Hippocampal formation (tissue), 2 donors: ENCODE measurements around the gene LIME1.

Experiments used
- DNase-seq, 2 donors: peaks; one replicate each; lab custom pipeline; 2025; lab: John Stamatoyannopoulos, UW

The LIME1 gene

GRCh38 chr20:63697357-63697867 is 39.1 kb upstream of the LIME1 start:
- DNase-seq = no peak

GRCh38 chr20:63697868-63698545 is 38.5 kb upstream of the LIME1 start:
- DNase-seq = no peak

GRCh38 chr20:63698739-63699465 is 37.6 kb upstream of the LIME1 start:
- no peak for DNase-seq

DNA sequence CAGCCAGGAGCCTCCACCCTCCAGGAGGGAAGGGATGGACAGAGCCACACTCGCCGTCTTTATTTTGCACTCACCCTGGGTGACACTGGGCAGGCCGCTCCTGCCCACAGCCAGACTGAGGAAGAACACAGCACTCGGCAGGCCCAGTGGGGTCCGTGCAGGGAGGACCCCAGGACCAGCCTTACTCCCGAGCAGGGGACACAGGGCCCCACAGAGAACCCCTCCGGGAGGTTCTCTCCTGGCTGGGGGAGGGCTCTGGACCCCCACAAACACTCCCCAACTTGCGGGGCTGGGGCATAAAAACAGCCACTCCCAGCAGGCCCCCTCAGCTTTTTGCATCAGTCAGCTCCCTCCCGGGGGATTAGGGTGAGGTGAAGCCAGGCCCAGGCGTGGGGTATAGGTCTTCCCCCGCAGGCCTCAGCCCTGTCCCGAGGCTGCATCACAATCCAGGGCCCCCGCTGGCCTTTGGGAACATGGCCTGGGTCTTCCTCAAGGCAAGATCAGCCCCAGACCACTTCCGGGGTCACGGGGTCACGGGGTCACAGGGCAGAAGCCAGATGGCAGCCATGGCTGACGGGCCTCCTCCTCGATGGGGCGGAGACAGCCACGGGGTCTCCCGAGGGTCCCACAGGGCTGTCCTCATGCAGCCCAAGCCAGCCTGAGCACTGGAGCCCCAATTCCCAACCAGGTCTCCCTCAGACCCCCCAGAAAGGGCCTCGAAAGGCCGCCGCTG is 36.8 kb upstream of the LIME1 start:
- DNase-seq = no peak

DNA sequence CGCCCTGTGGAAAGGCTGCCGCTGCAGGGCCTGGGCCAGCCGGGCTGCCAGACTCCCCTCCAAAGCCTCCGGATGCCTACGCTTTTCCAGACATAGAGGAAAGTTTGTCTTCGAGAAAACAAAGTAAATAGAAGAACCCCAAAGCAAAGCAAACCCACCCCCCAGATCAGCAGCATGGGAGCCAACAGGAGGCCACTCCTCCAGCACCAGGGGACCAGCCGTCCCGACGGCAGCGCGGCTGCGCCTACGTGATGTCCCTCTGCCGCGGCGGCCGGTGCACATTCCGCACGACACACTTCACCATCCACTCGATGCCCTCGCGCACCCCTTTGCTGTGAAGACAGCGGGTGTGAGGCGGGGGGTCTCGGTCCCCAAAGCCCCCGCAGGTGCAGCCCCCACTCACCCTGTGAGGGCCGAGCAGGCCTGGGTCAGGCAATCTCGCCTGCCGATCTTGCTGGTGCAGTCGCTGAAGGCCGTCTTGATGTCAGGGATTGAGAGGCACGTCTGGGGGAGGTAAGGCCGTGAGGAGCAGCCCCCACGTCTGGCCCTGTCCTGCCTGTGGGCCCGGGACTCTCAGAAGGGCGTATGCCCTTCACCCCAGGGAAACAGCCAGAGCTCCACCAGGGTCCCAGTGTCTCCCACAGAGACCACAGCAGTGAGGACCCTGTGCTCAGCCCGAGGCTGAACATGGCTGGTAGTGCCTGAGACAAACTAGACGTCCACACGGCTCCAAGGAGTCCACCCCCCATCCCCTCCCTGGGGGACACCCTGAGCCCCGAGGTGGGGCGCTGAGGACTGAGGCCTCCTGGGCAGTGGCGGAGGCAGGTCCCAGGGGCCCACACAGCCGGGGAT is 36.0 kb upstream of the LIME1 start:
- no peak for DNase-seq

GRCh38 chr20:63701051-63701328 is 35.5 kb upstream of the LIME1 start:
- no peak for DNase-seq

DNA sequence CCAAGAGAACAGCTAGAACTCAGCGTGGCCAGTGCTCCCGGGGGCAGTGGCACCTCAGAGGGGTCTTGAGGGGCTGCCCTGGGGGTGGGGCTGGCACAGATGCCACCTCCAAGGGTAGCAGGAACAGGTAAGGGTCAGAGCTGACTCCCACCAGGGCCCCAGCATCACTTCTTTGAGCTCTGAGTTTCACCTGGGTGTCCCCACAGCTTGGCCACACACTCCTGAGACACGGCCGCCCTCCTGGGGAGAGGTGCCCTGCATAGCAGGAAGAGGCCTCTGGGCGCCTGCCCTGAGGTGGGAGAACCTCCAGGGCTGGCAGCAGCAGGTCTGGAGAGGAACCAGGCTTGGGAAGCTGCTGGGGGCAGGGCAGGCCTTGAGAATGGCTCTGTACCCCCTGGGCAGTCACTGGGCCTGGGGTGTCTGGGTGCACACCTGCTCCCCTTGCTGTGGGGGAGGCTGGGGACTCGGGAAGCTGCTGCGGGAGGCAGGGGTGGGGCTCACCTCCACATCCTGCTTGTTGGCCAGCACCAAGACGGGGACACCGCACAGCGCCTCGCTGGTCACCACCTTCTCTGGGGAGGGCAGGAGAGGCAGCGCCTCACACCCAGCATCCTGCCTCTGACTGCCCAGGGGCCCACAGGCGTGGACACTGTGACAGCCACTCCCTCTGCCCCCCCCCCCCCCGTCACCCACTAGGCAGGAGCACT is 35.0 kb upstream of the LIME1 start:
- no peak for DNase-seq

DNA sequence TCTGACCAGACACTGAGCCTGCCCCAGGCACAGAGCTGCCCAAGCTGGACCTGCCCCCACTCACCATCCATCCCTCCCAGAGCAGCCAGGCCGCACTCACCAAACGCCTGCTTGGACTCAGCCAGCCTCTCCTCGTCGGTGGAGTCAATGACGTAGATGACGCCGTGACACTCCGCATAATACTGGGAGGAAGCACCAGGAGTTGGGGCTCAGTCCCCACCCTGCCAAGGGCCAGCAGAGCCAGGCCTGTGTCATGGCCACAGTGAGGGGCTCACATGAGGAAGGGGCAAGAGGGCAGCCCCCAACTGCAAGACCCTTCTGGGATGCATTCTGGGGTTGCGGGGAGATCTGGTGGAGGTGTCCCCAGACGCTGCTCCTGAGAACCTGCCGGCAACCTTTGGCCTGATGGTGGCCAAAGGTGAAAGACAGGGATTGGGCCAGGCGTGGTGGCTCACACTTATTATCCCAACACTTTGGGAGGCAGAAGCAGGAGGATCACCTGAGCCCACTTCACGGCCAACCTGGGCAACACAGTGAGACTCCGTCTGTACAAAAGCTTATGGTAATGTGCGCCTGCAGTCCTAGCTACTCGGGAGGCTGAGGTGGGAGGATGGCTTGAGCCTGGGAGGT is 34.3 kb upstream of the LIME1 start:
- no peak for DNase-seq

- DNase-seq = no peak
Observed at GRCh38 chr20:63702751-63703470, 33.6 kb upstream of the LIME1 start.

DNA sequence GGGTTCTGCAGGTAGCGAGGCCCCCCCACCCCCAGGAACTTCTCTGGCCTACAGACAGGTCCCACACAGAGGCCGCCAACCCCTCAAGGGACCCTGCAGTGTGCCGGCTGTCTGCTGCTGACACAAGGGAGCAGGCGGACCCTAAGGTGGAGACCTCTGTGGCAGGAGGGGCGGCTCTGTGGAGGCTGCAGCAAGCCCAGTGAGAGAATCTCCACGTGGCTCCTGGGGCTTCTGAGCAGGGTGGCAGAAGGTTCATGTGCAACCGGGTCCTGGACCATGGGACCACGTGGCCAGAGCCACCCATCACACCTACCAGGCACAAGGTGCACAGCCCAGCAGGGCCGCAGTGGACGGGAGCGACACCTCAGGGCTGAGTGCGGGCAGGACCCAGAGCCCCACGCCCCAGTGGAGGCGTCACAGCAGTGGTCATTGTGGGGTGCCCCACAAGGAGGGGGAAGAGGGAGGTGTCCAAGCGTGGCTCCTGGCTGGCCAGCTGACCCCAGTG is 32.9 kb upstream of the LIME1 start:
- DNase-seq = no peak

- no peak for DNase-seq
Observed at GRCh38 chr20:63703976-63704748, 32.3 kb upstream of the LIME1 start.

DNA sequence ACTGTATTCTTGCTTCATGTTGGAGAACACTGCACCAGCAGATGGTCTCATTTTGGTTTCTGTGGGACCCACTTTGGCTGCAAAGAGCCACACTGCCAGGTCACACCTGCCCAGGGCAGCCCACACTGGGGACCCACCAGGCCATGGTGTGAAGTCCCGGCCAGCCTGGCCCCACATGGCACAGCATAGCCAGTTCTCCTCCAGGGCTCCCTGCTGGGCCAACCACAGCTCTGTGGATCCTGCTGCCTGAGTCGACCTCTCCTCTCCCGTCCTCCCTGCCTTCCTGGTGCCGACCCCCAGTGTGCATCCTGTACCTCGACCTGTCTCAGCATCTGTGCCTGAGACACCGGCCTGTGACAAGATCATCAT is 31.7 kb upstream of the LIME1 start:
- DNase-seq = no peak

DNA sequence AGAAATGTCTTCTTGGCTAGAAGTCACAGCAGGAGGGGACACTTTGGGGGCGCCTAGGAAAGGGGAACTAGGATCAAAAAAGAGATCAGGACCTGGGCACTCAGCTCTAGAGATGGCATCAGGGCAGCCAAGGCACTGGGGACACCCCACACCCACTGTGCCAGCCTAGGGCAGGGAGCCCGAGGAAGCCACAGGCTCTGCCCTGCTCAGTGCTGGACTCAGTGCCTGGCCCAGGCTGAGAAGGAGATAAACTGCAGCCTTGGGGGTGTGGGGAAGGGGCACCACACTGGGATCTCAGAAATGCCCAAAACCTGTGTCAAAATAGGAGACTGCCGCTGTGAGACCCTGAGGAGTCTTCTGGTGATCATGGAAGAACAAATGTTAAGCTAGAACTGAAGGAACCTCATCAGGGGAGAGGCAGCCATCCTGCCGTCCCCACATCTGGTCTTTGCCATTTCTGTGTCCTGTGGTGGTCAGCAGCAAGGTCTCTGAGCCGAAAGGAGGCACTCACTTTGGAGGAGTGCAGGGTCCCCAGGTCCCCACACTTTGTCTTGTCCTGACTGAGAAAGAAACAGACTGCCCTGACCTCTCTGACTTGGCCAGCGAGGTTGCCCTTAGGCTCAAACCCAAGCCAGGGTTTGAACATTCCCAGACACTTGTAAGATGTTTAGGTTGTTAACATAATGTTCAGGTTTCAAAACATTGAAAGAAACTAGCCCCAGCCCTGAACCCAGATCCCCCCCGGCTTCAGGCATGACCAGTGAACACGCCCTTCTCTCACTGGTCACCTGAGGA is 31.0 kb upstream of the LIME1 start:
- no peak for DNase-seq

DNA sequence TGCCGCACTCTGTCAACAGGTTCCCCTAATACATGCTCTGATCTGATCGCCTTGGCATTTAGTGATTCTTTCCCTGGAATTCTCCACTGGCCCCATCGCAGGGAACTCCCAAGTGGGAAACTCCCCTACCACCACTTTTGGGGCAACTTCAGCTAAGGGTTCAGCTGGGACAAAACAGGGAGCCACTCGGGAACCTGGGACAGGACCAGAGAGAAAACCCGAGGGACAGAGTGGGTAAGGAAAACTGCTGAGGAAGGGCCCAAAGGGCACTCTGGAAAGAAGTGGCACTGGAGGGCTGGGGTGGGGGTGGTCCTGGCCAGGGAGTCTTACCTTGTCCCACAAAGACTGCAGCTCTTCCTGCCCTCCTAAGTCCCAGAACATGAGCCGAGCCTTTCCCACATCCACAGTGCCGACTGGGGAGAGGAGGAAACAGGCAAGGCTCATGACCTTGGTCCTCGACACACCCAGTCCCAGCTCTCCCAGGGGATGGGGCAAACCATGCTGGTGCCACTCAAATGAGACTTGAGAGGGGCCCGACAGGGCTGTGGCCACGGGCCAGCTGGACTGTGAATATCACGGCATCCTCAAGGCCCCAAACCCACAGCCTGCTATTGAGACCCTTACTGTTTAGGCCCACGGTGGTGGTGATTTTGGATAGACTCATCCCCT is 30.3 kb upstream of the LIME1 start:
- no peak for DNase-seq

DNA sequence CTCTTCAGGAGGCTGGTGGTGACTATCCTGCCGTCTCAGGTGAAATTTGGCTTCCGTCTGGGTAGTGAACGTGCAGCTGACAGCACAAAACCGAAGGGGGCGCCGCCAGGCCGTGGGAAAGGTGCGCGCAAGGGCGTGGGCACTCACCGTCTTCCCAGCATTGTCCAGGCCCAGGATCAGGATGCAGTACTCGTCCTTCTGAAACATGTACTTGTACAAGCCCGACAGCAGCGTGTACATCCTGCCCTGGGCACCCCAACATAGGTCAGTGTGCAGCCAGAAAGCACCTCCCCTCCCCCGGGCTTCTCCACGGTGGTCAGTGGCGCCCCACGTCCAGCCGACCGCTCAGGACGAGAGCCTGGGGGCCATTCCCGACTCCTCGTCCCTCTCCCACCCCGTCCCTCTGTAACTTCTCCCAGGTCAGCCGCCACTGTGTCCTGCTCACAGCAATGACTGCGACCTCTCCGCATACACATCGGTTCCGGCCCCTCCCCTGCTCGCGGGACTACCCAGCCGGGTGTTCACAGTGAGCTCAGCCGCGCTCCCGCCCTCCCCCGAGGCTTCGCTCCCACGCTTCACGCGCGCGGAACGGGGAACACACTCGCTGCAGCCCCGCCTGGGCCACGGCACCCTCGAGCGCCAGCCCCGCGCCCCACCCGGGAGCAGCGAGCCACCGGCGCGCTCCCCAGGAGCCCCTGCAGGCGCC is 29.5 kb upstream of the LIME1 start:
- no peak for DNase-seq

DNA sequence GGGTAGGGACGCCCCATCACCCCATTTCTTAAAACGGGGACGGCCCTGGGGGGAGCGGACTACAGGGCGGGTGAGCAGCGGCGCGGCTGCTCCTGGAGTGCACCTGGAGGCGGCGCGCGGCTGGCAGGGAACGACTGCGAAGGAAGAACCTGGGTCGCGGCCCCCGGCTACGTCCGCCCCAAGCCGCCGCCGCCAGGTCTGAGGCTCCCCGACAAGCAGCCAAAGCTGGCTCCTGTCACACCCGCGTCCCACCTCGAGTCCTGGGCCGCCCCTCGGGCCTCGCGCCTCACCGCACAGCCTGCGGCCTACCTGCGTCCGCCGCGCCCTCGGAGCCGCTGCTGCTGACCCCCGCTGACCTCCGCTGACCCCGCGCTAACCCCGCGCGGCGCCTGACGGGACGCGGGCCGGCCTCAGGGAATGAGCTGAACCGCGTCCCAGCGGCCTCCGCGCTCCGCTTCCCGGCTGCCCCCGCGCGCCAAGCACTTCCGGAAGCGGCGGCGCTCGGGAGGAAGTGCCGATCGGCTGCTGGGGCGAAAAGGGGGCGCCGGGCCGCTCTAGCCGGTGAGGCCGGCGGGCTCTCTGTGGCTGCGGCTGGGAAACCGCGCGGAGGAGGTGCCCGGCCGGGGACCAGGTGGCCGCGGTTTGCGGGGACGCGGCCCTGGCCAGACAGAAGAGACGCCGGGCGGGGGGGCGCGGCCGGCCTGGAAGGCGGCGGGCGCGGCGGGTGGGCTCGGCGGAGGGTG is 28.7 kb upstream of the LIME1 start, which contains the start of the genes ARFRP1 and ZGPAT:
ARFRP1 (minus strand) TSS at position 419 of the 743 bp plus-strand sequence. CDS start 885 bp downstream, outside the sequence.
ZGPAT (plus strand) TSS at position 482 of the 743 bp plus-strand sequence. CDS start 542 bp downstream, outside the sequence.
- peak; percentile 79 to 87 for DNase-seq
